Prostate gland (tissue), 2 donors: ENCODE measurements around the gene CERS6. TPM values are rescaled to one million over a fixed set of nuclear protein-coding genes. Genes with fewer than 3 reads are reported as not detected.
"Not testable (repeated sequence)": the region's sequence is repeated elsewhere in the genome, so short reads cannot be mapped to it uniquely, and the experiment has no call there.

Experiments used
- DNase-seq: peaks from one replicate; pipeline ENCODE4 v3.0.0-alpha.2; 2019; ENCODE audit warnings: low spot score
- H3K27ac ChIP-seq, 2 donors: fragments of 200-600 bp; sonication (generic); 2 replicates each; pipeline ENCODE4 v1.5.1; 2017 to 2019
- H3K27me3 ChIP-seq: fragments of 200-600 bp; sonication (generic); replicated peaks from 2 replicates; pipeline ENCODE4 v1.5.1; 2019; ENCODE audit not compliant: insufficient read depth
- H3K36me3 ChIP-seq, 2 donors: fragments of 200-600 bp; sonication (generic); 1 replicate in 1 of 2; 2 replicates in 1 of 2; pipeline versions ENCODE4 v1.5.1 to v1.8.1; 2017 to 2019
- H3K4me1 ChIP-seq: fragments of 200-600 bp; sonication (generic); replicated peaks from 2 replicates; pipeline ENCODE4 v1.5.1; 2019
- H3K4me3 ChIP-seq, 2 donors: fragments of 200-600 bp; sonication (generic); 2 replicates each; pipeline ENCODE4 v1.5.1; 2017 to 2019
- H3K9me3 ChIP-seq: fragments of 200-600 bp; sonication (generic); 2 replicates; pipeline ENCODE4 v1.5.1; 2017
- POLR2A ChIP-seq: fragments of 450-650 bp; IDR thresholded peaks from one replicate; pipeline ENCODE4 v1.6.1; 2016; ENCODE audit warnings: antibody characterized with exemption, mild to moderate bottlenecking
- POLR2AphosphoS5 ChIP-seq: sonication (generic); formaldehyde crosslinking; IDR thresholded peaks from one replicate; pipeline ENCODE4 v1.6.1; 2017; ENCODE audit warnings: antibody characterized with exemption
- WGBS: methylation state at CpG from one replicate; pipeline ENCODE4 v1.1.5; 2018; 5-methylcytosine and 5-hydroxymethylcytosine counted together
- intact Hi-C: fragments of 100-400 bp; cut with DNase I; formaldehyde crosslinking; loops from one replicate; pipeline ENCODE4 v1.14.2; 2022
- total RNA-seq, 2 donors: library from RNA; depleted of rRNA; stranded (reverse); fragments of >200 nt; gene quantifications; one replicate each; pipeline ENCODE4 v1.1.0, GENCODE V29; 2016
- TF ChIP-seq, protein P1 (sequence below), 4 experiments: fragments of 200-600 bp in 2 of 4; fragments of 450-650 bp in 2 of 4; sonication (generic) in 2 of 4; IDR thresholded peaks; 1 replicate in 3 of 4; 2 replicates in 1 of 4; pipeline ENCODE4 v1.5.1; 2016 to 2019; ENCODE audit warnings: antibody characterized with exemption in 4 of 4, mild to moderate bottlenecking in 2 of 4, moderate library complexity in 2 of 4

CERS6 gene
- total RNA-seq, 2 donors from 2014 or later = 30.1 to 67.8 TPM

DNA sequence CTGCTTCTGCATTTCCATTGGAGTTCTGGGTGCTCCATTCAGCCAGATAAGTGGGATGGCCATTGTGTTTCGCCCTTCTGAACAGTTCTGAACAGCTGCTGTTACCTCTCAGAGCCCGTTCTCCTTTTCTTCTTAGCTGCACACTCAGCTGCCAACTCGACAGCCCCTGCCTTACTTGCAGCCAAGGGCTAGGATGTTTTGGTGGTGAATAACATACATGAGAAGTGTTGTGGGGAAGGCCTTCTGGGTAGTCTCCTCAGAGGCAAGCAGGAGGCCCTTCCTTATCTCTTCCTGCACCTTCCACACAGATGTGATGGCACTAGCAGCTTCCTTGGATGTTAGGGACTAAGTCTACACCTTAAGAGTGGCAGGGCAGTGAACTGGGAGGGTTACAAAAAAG is 207.9 kb downstream of the CERS6 start:
- 84% methylated on average over 3 of the region's 3 CpGs for WGBS
- no peak overlapping the region for H3K27ac ChIP-seq
- H3K4me1 ChIP-seq = no peaks in the 10 kb centered on the region

DNA sequence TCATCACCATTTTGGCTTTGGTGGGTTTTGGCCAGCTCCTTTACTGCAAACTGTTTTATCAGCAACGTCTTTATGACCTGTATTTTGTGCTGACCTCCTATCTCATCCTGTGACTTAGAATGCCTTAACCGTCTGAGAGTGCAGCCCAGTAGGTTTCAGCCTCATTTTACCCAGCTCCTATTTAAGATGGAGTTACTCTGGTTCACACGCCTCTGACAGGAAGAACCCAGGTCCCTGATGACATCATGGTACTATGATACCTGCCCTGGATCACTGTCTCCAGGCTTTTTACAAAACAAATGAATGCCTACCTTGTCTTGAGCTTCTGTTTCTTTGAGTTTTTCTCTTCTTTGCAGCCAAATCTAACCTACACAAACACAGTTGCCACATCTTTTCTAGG is 208.6 kb downstream of the CERS6 start:
- not testable (repeated sequence) for H3K4me3 ChIP-seq, DNase-seq, H3K9me3 ChIP-seq, H3K36me3 ChIP-seq, H3K4me1 ChIP-seq, H3K27me3 ChIP-seq, H3K27ac ChIP-seq
- 90% methylated on average over 3 of the region's 3 CpGs for WGBS
- intact Hi-C loops = loop anchor here (10.0 kb wide), 1 partner anchor 130 kb away; no protein-coding TSS in a partner anchor

More for the DNA sequence above, 207.9 kb downstream of the CERS6 start:
- H3K27me3 ChIP-seq = no peaks in the 10 kb centered on the region
- H3K36me3 ChIP-seq = no peaks in the 10 kb centered on the region
- no peak for DNase-seq
- TF ChIP-seq, protein P1, sequence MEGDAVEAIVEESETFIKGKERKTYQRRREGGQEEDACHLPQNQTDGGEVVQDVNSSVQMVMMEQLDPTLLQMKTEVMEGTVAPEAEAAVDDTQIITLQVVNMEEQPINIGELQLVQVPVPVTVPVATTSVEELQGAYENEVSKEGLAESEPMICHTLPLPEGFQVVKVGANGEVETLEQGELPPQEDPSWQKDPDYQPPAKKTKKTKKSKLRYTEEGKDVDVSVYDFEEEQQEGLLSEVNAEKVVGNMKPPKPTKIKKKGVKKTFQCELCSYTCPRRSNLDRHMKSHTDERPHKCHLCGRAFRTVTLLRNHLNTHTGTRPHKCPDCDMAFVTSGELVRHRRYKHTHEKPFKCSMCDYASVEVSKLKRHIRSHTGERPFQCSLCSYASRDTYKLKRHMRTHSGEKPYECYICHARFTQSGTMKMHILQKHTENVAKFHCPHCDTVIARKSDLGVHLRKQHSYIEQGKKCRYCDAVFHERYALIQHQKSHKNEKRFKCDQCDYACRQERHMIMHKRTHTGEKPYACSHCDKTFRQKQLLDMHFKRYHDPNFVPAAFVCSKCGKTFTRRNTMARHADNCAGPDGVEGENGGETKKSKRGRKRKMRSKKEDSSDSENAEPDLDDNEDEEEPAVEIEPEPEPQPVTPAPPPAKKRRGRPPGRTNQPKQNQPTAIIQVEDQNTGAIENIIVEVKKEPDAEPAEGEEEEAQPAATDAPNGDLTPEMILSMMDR (IDR thresholded peaks at IDR 0.05) = no peak
- intact Hi-C loops = loop anchor here (10.0 kb wide), 1 partner anchor 129 kb away; no protein-coding TSS in a partner anchor
- no peaks in the 10 kb centered on the region for H3K9me3 ChIP-seq
- H3K4me3 ChIP-seq = no peak overlapping the region

- TF ChIP-seq POLR2AphosphoS5 = no peak
- TF ChIP-seq, protein P1 (IDR thresholded peaks at IDR 0.05) = no peak
- no peak for TF ChIP-seq POLR2A
- H3K4me1 ChIP-seq = no peaks in the 10 kb centered on the region
- H3K4me3 ChIP-seq = no peak overlapping the region
- DNase-seq = no peak
- H3K27ac ChIP-seq = no peak overlapping the region
- H3K9me3 ChIP-seq = no peaks in the 10 kb centered on the region
- no peaks in the 10 kb centered on the region for H3K27me3 ChIP-seq
- 60% methylated on average over 1 of the region's 1 CpG for WGBS
- no peaks in the 10 kb centered on the region for H3K36me3 ChIP-seq
- intact Hi-C loops = loop anchor here (10.0 kb wide), 1 partner anchor 132 kb away; no protein-coding TSS in a partner anchor
Measured at GRCh38 chr2:168666339-168666738, 210.3 kb downstream of the CERS6 start.

DNA sequence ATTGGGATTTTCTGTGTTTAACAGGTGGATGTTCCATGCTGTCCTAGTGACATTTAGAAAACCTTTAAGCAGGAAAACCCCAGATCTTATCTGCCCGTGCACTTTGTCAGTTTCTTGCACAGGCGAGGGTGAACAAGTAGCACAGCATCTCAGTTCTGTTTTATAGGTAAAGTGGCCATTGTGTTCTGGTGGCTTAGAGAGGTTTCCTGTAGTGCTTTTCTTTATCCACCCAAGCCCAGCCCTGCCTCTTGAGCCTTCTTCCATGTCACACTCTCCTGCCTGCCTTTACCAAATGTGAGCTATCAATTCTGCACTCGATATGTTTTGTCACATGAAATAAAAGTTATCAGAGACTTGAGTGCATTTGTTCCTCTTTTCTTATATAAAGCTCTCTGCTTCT is 211.1 kb downstream of the CERS6 start:
- no peaks in the 10 kb centered on the region for H3K36me3 ChIP-seq
- intact Hi-C loops = loop anchor here (10.0 kb wide), 1 partner anchor 132 kb away; no protein-coding TSS in a partner anchor
- no peaks in the 10 kb centered on the region for H3K9me3 ChIP-seq
- no peak overlapping the region for H3K4me3 ChIP-seq
- H3K4me1 ChIP-seq = no peaks in the 10 kb centered on the region
- WGBS = 60% methylated on average over 3 of the region's 3 CpGs
- no peaks in the 10 kb centered on the region for H3K27me3 ChIP-seq
- no peak for DNase-seq
- no peak overlapping the region for H3K27ac ChIP-seq
- TF ChIP-seq POLR2A = no peak
- TF ChIP-seq, protein P1 (IDR thresholded peaks at IDR 0.05) = no peak
- no peak for TF ChIP-seq POLR2AphosphoS5

DNA sequence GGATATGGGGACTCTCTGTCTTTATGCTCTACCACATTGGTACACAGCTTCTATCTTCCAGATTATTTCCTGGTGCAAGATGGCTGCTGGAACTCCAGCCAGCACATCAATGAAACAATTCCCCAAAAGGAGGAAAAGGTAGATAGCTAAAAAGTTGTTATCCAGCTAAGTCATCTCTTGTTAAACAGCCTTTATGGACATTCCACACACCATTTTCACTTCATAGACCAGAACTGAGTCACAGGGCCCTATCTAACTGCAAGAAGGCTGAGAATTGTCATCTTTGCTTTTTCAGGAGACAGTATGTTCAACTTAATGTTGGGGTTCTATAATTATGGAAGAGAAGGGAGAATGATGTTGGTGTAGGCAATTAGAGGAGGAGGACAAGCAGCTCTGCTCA is 213.1 kb downstream of the CERS6 start:
- Histone ChIP-seq H3K27ac (no peak overlapping the region), H3K9me3 (no peaks in the 10 kb centered on the region), H3K4me1 (no peaks in the 10 kb centered on the region), H3K27me3 (no peaks in the 10 kb centered on the region), H3K36me3 (no peaks in the 10 kb centered on the region), H3K4me3 (no peak overlapping the region)
- TF ChIP-seq POLR2A (no peak), POLR2AphosphoS5 (no peak)
- TF ChIP-seq, protein P1 (IDR thresholded peaks at IDR 0.05) = no peak
- no peak for DNase-seq
- intact Hi-C loops = loop anchor here (10.0 kb wide), 1 partner anchor 134 kb away; no protein-coding TSS in a partner anchor
